ENCODE measurements around the gene APOBEC4. TPM values are rescaled to one million over a fixed set of nuclear protein-coding genes. Genes with fewer than 3 reads are reported as not detected.

Gene APOBEC4
- total RNA-seq, 3 donors from 2014 or later = not detected

DNA sequence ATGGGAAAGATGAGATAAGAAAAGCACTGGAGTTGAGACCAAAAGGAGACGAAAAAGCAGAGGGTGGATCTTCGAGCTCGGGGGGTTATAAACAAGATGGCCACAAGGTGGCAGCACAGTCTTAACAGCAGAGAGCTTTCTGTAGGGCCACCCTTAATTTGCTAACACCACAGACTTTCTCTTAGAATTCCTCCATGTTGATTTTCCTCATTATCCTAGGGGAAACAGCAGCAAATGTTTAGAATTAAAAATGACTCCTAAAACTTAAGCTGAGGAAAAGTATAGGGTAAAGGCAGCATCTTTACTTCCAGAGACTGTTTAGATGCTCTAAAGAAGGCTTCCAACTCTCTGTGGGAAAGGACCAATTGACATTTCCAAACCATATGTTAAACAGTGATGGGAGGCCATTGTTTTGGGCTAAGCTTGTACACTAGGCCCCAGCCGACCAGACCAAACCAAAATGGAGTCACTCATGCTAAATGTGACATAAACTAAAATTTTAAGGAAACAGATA is 2.5 kb upstream of the APOBEC4 start:
- DNase-seq (ENCODE audit: low spot score in 2 of 2) = peak; percentile 64 to 72
- H3K27ac ChIP-seq = no peak overlapping the region
- intact Hi-C loops (cut with DNase I; ENCODE audit: low total_unique reads) = loop anchor here (10.0 kb wide), 1 partner anchor 259 kb away; no protein-coding TSS in a partner anchor

DNA sequence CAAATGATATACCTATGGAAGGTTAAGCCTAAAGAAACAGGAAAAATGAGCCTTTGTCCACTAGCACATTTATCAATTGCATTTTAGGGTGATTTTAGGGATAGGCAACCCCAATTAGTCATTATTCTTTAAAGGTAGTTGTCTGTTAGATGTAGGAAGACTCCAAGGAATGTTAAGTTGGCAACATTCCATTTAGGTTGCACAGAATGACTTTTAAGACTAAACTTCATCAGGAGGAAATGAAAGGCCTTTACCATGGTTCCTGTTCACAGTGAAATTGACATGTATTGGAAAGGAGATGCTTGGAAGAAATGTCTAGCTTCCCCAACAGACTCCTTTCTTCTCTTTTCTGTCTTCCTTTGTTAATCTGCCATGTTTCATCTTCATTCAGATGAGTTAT is 1.6 kb upstream of the APOBEC4 start:
- TF ChIP-seq, protein P1, sequence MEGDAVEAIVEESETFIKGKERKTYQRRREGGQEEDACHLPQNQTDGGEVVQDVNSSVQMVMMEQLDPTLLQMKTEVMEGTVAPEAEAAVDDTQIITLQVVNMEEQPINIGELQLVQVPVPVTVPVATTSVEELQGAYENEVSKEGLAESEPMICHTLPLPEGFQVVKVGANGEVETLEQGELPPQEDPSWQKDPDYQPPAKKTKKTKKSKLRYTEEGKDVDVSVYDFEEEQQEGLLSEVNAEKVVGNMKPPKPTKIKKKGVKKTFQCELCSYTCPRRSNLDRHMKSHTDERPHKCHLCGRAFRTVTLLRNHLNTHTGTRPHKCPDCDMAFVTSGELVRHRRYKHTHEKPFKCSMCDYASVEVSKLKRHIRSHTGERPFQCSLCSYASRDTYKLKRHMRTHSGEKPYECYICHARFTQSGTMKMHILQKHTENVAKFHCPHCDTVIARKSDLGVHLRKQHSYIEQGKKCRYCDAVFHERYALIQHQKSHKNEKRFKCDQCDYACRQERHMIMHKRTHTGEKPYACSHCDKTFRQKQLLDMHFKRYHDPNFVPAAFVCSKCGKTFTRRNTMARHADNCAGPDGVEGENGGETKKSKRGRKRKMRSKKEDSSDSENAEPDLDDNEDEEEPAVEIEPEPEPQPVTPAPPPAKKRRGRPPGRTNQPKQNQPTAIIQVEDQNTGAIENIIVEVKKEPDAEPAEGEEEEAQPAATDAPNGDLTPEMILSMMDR (IDR thresholded peaks at IDR 0.05) = no peak
- TF ChIP-seq POLR2A (IDR thresholded peaks at IDR 0.05) (no peak), POLR2AphosphoS5 (IDR thresholded peaks at IDR 0.05) (no peak)

More for the DNA sequence above, 2.5 kb upstream of the APOBEC4 start:
- Histone ChIP-seq H3K4me3 (no peak overlapping the region), H3K27me3 (no peaks in the 10 kb centered on the region), H3K9me3 (no peaks in the 10 kb centered on the region), H3K36me3 (no peaks in the 10 kb centered on the region), H3K4me1 (no peaks in the 10 kb centered on the region)
- TF ChIP-seq, protein P1 (IDR thresholded peaks at IDR 0.05) = peak; percentile 51 to 88 (median 87)
- TF ChIP-seq POLR2A (IDR thresholded peaks at IDR 0.05) = no peak

DNA sequence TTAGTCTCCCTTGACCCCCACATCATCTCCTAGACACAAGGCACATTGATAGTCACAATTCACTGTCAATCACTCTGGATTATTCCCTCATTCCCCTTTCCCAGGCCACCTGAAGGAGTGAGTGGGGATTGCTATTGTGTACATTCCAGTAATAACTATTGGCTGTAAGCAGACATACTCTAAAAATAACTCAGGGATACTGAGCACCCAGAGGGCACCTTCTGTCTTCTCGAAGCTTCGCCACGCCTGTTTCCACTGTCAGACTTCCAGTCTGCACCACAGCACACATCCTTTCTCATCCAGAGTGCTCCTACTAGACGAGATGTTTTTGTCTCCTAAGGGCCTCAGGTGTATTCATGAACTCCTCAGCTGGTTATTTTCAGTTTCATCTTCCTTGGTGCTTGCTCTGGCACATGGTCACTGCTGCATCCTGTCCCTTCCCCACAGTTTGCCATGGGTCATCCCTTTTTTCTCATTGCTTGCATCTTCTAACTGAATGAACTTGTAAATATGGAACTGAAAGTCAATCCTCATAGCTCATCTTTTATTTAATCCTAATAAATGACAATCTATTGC is 848 bp upstream of the APOBEC4 start:
- Histone ChIP-seq H3K27ac (no peak overlapping the region), H3K4me1 (no peaks in the 10 kb centered on the region), H3K27me3 (no peaks in the 10 kb centered on the region), H3K9me3 (no peaks in the 10 kb centered on the region), H3K4me3 (no peak overlapping the region), H3K36me3 (no peaks in the 10 kb centered on the region)
- TF ChIP-seq POLR2AphosphoS5 (IDR thresholded peaks at IDR 0.05) (no peak), POLR2A (IDR thresholded peaks at IDR 0.05) (no peak)
- TF ChIP-seq, protein P1 (IDR thresholded peaks at IDR 0.05) = no peak
- no peak for DNase-seq (ENCODE audit: low spot score in 2 of 2)
- intact Hi-C loops (cut with DNase I; ENCODE audit: low total_unique reads) = loop anchor here (10.0 kb wide), 1 partner anchor 261 kb away; no protein-coding TSS in a partner anchor

More for the DNA sequence above, 1.6 kb upstream of the APOBEC4 start:
- DNase-seq (ENCODE audit: low spot score in 2 of 2) = no peak
- Histone ChIP-seq H3K9me3 (no peaks in the 10 kb centered on the region), H3K4me1 (no peaks in the 10 kb centered on the region), H3K27me3 (no peaks in the 10 kb centered on the region), H3K4me3 (no peak overlapping the region), H3K27ac (no peak overlapping the region), H3K36me3 (no peaks in the 10 kb centered on the region)
- intact Hi-C loops (cut with DNase I; ENCODE audit: low total_unique reads) = loop anchor here (10.0 kb wide), 1 partner anchor 260 kb away; no protein-coding TSS in a partner anchor

DNA sequence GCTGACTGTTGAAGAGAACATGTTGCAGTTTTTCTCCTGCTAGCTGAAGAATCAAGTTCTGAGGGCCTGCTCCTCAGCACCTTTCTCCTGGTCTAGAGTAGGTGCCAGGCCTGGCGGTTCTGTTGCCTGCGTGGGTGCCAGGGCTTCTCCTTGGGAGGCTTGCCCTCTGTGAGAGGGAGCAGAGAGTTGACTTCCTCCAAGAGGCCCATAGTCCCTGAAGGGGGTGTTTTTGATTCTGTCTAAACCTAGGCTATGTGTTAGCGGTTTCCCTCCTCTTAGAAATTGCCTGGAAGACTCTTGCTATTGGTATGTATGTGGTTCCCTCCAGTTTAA is 312 bp upstream of the APOBEC4 start:
- Histone ChIP-seq H3K36me3 (no peaks in the 10 kb centered on the region), H3K4me3 (no peak overlapping the region), H3K9me3 (no peaks in the 10 kb centered on the region), H3K27me3 (no peaks in the 10 kb centered on the region), H3K4me1 (no peaks in the 10 kb centered on the region), H3K27ac (no peak overlapping the region)
- TF ChIP-seq POLR2A (IDR thresholded peaks at IDR 0.05) (no peak), POLR2AphosphoS5 (IDR thresholded peaks at IDR 0.05) (no peak)
- TF ChIP-seq, protein P1 (IDR thresholded peaks at IDR 0.05) = no peak
- intact Hi-C loops (cut with DNase I; ENCODE audit: low total_unique reads) = loop anchor here (10.0 kb wide), 1 partner anchor 261 kb away; no protein-coding TSS in a partner anchor
- DNase-seq (ENCODE audit: low spot score in 2 of 2) = no peak

DNA sequence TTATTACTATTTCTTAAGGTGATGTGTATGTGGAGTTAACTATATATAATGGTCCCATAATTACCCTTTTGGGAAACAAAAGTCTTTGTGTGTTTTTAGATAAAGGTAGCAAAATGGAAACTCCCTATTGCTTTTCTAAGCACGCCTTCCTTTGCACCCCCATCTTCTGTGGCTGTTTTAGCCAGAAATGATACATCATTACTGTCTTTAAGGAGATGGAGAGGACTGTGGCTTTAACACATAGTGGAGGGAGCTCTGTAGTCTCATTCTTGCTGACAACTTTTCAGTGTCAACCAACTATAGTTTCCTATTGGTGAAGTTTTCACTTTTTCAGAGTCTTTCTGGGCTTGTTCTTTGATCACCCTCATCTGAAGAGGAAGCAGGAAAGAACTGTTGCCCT is 1.0 kb downstream of the APOBEC4 start:
- no peak for DNase-seq (ENCODE audit: low spot score in 2 of 2)
- Histone ChIP-seq H3K9me3 (no peaks in the 10 kb centered on the region), H3K4me1 (no peaks in the 10 kb centered on the region), H3K27me3 (no peaks in the 10 kb centered on the region), H3K4me3 (no peak overlapping the region), H3K27ac (no peak overlapping the region), H3K36me3 (no peaks in the 10 kb centered on the region)
- intact Hi-C loops (cut with DNase I; ENCODE audit: low total_unique reads) = loop anchor here (10.0 kb wide), 1 partner anchor 263 kb away; no protein-coding TSS in a partner anchor
- TF ChIP-seq, protein P1 (IDR thresholded peaks at IDR 0.05) = no peak
- TF ChIP-seq POLR2AphosphoS5 (IDR thresholded peaks at IDR 0.05) (no peak), POLR2A (IDR thresholded peaks at IDR 0.05) (no peak)
